Lung (tissue), 12 donors: Measurements from ENCODE around the gene CATSPER3. TPM values are rescaled to one million over a fixed set of nuclear protein-coding genes. Genes with fewer than 3 reads are reported as not detected.

Experiments
- ATAC-seq: fragments of 200-7000 bp; cut with Tn5 transposase; one replicate; pipeline ENCODE4 v1.9.1; 2020; ENCODE audit warnings: moderate number of reproducible peaks; ENCODE audit not compliant: insufficient read depth, low FRiP score
- DNase-seq, 3 donors: peaks; one replicate each; pipeline ENCODE4 v3.0.0-alpha.2; 2013 to 2017
- H3K27ac ChIP-seq, 2 donors: one replicate each; pipeline ENCODE4 v1.5.1; 2013; ENCODE audit warnings: mild to moderate bottlenecking in 2 of 2, moderate library complexity in 2 of 2, control low read depth in 1 of 2, inconsistent platforms in 1 of 2, low read depth in 1 of 2, low read length in 1 of 2
- H3K27me3 ChIP-seq, 3 donors: one replicate each; pipeline ENCODE4 v1.5.1; 2013; ENCODE audit warnings: low read length in 2 of 3; ENCODE audit not compliant: control insufficient read depth in 3 of 3, insufficient read depth in 3 of 3
- H3K36me3 ChIP-seq, 4 donors: one replicate each; pipeline ENCODE4 v1.5.1; 2013; ENCODE audit warnings: low read length in 4 of 4, mild to moderate bottlenecking in 1 of 4, moderate library complexity in 1 of 4; ENCODE audit not compliant: control insufficient read depth in 4 of 4, insufficient read depth in 4 of 4
- H3K4me1 ChIP-seq, 5 donors: one replicate each; pipeline ENCODE4 v1.5.1; 2013; ENCODE audit warnings: low read length in 5 of 5, mild to moderate bottlenecking in 2 of 5, moderate library complexity in 1 of 5; ENCODE audit not compliant: control insufficient read depth in 5 of 5, insufficient read depth in 5 of 5
- H3K4me3 ChIP-seq: one replicate; pipeline ENCODE4 v1.5.1; 2013; ENCODE audit warnings: mild to moderate bottlenecking, control low read depth, moderate library complexity
- H3K9ac ChIP-seq, 2 donors: one replicate each; pipeline ENCODE4 v1.5.1; 2013; ENCODE audit warnings: low read length in 2 of 2, control low read depth in 1 of 2; ENCODE audit not compliant: insufficient read depth in 1 of 2
- H3K9me3 ChIP-seq, 4 donors: one replicate each; pipeline ENCODE4 v1.5.1; 2013; ENCODE audit warnings: low read length in 3 of 4, mild to moderate bottlenecking in 1 of 4, moderate library complexity in 1 of 4; ENCODE audit not compliant: control insufficient read depth in 4 of 4, insufficient read depth in 3 of 4
- CTCF ChIP-seq: IDR thresholded peaks from 2 replicates; pipeline ENCODE4 v1.5.1; 2012; ENCODE audit warnings: mild to moderate bottlenecking; ENCODE audit errors: control extremely low read depth, extremely low read depth
- WGBS, 2 donors: extraction: QIAGEN DNeasy Blood & Tissue Kit; methylation state at CpG; one replicate each; pipeline ENCODE4 v1.1.7; 2013; 5-methylcytosine and 5-hydroxymethylcytosine counted together
- polyA plus RNA-seq, 2 donors: library from polyadenylated mRNA; stranded (reverse); fragments of 200-250 nt; gene quantifications; one replicate each; pipeline ENCODE4 v1.2.1, GENCODE V29; 2013
- total RNA-seq, 2 donors: library from RNA; depleted of rRNA in 1 of 2; stranded (reverse); fragments of >200 nt in 1 of 2; gene quantifications; one replicate each; pipeline ENCODE4 v1.2.1, GENCODE V29; 2014 to 2021
- donor health status: control.
- donor health status: control.
- donor health status: Bipolar disorder and iron deficiency.
- donor health status: healthy.
- donor health status: DM: yes; HTN: yes; CAD: no.

CATSPER3 gene
- total and polyA plus RNA-seq, 4 donors, result 0.38 to 0.61 (median 0.49) TPM

- peaks cover 0 to 8% (median 0%) of the 10 kb centered on the region in 5 donors for H3K4me1 ChIP-seq
- H3K27me3 ChIP-seq, result no peaks in the 10 kb centered on the region
- no peak for TF ChIP-seq CTCF
- no peaks in the 10 kb centered on the region for H3K9me3 ChIP-seq
- no peaks in the 10 kb centered on the region for H3K36me3 ChIP-seq
- H3K9ac ChIP-seq, result no peak overlapping the region
- WGBS, 2 donors, result 59 to 84% methylated on average over 3 of the region's 3 CpGs
- H3K27ac ChIP-seq, result no peak overlapping the region
- DNase-seq, result no peak
- no peak overlapping the region for H3K4me3 ChIP-seq
- no peak for ATAC-seq
These were observed 43.0 kb downstream of the CATSPER3 start for GRCh38 chr5:135010502-135011354.

GRCh38 chr5:135011355-135012032, 43.8 kb downstream of the CATSPER3 start:
- Histone ChIP-seq H3K9me3 (no peaks in the 10 kb centered on the region), H3K27me3 (no peaks in the 10 kb centered on the region), H3K4me1 (peaks cover 0 to 8% (median 0%) of the 10 kb centered on the region in 5 donors), H3K36me3 (no peaks in the 10 kb centered on the region), H3K9ac (no peak overlapping the region), H3K27ac (no peak overlapping the region), H3K4me3 (no peak overlapping the region)
- WGBS, 2 donors, result 93 to 97% methylated on average over 4 of the region's 4 CpGs
- no peak for DNase-seq
- ATAC-seq, result no peak
- no peak for TF ChIP-seq CTCF

GRCh38 chr5:135012033-135012588, 44.4 kb downstream of the CATSPER3 start:
- Histone ChIP-seq H3K27ac (no peak overlapping the region), H3K4me3 (no peak overlapping the region), H3K9me3 (no peaks in the 10 kb centered on the region), H3K9ac (no peak overlapping the region), H3K36me3 (no peaks in the 10 kb centered on the region), H3K27me3 (no peaks in the 10 kb centered on the region), H3K4me1 (peaks cover 0 to 8% (median 0%) of the 10 kb centered on the region in 5 donors)
- DNase-seq, result no peak
- 96 to 100% methylated on average over 2 of the region's 2 CpGs for WGBS, 2 donors
- TF ChIP-seq CTCF, result no peak
- no peak for ATAC-seq
